ENCODE results near the gene ACD. TPM values are rescaled to one million over a fixed set of nuclear protein-coding genes. Genes with fewer than 3 reads are reported as not detected.

ACD gene
- total and polyA plus RNA-seq, 9 of the 15 experiments (the other 6 are each of a cell fraction or from before 2014, with no cell fraction given): 4.2 to 47.4 (median 19.2) TPM

- TF ChIP-seq MNT (conservative IDR thresholded peaks at IDR 0.05) (0 out of 4 replicates have a peak, but pooled peaks of 1 of the 2 experiments have one; percentile 51), ATF7 (IDR thresholded peaks at IDR 0.05) (no peak), XRCC4 (IDR thresholded peaks at IDR 0.05; ENCODE audit: extremely low read depth, insufficient read depth, insufficient read length) (no peak), ZNF398 (CRISPR knock-in tag; IDR thresholded peaks at IDR 0.05) (no peak), HNRNPK (IDR thresholded peaks at IDR 0.05; ENCODE audit: low read depth, low read length, poor library complexity, severe bottlenecking) (no peak), ZNF217 (CRISPR knock-in tag; IDR thresholded peaks at IDR 0.05) (no peak), FUS (optimal IDR thresholded peaks at IDR 0.05; ENCODE audit: low read depth, low read length) (no peak), ZNF57 (CRISPR knock-in tag; IDR thresholded peaks at IDR 0.05) (no peak), USF1 (CRISPR knock-in tag; IDR thresholded peaks at IDR 0.05) (no peak; the same call in 1 of the 2 replicates), PTTG1 (tag; IDR thresholded peaks at IDR 0.05; ENCODE audit: low read depth) (no peak), RCOR1 (IDR thresholded peaks at IDR 0.05; ENCODE audit: borderline replicate concordance in 1 of 2, low read depth in 2 of 2, low read length in 2 of 2) (no peak), ZNF232 (CRISPR knock-in tag; IDR thresholded peaks at IDR 0.05) (no peak), HMBOX1 (IDR thresholded peaks at IDR 0.05) (no peak), EHMT2 (IDR thresholded peaks at IDR 0.05) (no peak), ETS2 (tag; IDR thresholded peaks at IDR 0.05; ENCODE audit: borderline replicate concordance, poor library complexity, severe bottlenecking) (no peak), THRA (IDR thresholded peaks at IDR 0.05) (no peak), ZC3H4 (CRISPR knock-in tag; IDR thresholded peaks at IDR 0.05; ENCODE audit: borderline replicate concordance) (no peak), SUPT5H (IDR thresholded peaks at IDR 0.05) (no peak), KAT7 (CRISPR knock-in tag; IDR thresholded peaks at IDR 0.05; ENCODE audit: borderline replicate concordance) (peak; percentile 50; the same call in 1 of the 2 replicates), ZNF224 (CRISPR knock-in tag; IDR thresholded peaks at IDR 0.05) (no peak), POLR2H (tag; IDR thresholded peaks at IDR 0.05; ENCODE audit: low read depth) (no peak)
Measured at GRCh38 chr16:67666559-67667452, 6.7 kb upstream of the ACD start, which contains the start of the genes C16orf86 and ENKD1 (continued).

Data from K562 (cell line).